Measurements from ENCODE around the gene NADK. TPM values are rescaled to one million over a fixed set of nuclear protein-coding genes. Genes with fewer than 3 reads are reported as not detected.

The NADK gene
- total and polyA plus RNA-seq, 12 donors: 66.2 to 195 (median 153) TPM

GRCh38 chr1:1778663-1779319, 521 bp upstream of the NADK start:
- 0 to 5% (median 3%) methylated on average over 7 to 65 of the region's 68 CpGs for WGBS, 4 donors
- DNase-seq: peak; percentile 72 to 87 (median 82)
- H3K27me3 ChIP-seq: no peaks in the 10 kb centered on the region
- TF ChIP-seq POLR2A (IDR thresholded peaks at IDR 0.05) (peak in 1 of 2 donors; percentile 51), CTCF (IDR thresholded peaks at IDR 0.05) (peak in 2 of 6 experiments; percentile 20 to 35)
- peaks cover 73 to 82% of the 10 kb centered on the region in 2 donors for H3K4me1 ChIP-seq (replicated peaks in 1 of 2)
- no peaks in the 10 kb centered on the region for H3K9me3 ChIP-seq (replicated peaks in 1 of 3)
- peak overlapping the region; percentile 63 to 98 (median 95) for H3K27ac ChIP-seq
- peak overlapping the region in 2 of 4 donors; percentile 30 to 76 for H3K4me3 ChIP-seq
- intact Hi-C loops (cut with DNase I): no loop called here
- no peaks in the 10 kb centered on the region for H3K36me3 ChIP-seq (replicated peaks in 1 of 2)

DNA sequence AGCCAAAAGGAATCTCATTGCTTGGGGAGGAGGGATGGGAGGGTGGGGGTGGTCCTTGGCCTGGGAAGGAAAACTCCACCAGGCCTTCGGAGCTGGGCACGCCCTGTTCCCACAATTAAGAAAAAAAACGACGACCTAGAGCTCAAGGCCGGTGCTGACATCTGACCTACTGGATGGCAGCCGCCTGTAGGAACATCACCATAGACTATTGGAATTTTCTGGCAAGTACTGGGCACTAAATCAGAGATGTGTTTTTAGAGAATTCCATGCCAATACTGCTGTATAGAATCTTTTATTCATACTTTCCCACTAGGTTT, 729 bp downstream of the NADK start:
- H3K27ac ChIP-seq: peak overlapping the region; percentile 91 to 98 (median 95)
- H3K36me3 ChIP-seq (replicated peaks in 1 of 2): peaks cover 0 to 3% of the 10 kb centered on the region in 2 donors
- 0 to 2% (median 0%) methylated on average over 5 to 6 of the region's 6 CpGs for WGBS, 4 donors
- peaks cover 63 to 72% of the 10 kb centered on the region in 2 donors for H3K4me1 ChIP-seq (replicated peaks in 1 of 2)
- TF ChIP-seq POLR2A (IDR thresholded peaks at IDR 0.05) (no peak), CTCF (IDR thresholded peaks at IDR 0.05) (no peak)
- no peaks in the 10 kb centered on the region for H3K9me3 ChIP-seq (replicated peaks in 1 of 3)
- DNase-seq: peak; percentile 62 to 88 (median 82)
- intact Hi-C loops (cut with DNase I): no loop called here
- peak overlapping the region in 3 of 4 donors; percentile 50 to 96 (median 76) for H3K4me3 ChIP-seq
- H3K27me3 ChIP-seq: no peaks in the 10 kb centered on the region

- WGBS, 4 donors: 50 to 58% (median 56%) methylated on average over 9 of the region's 9 CpGs
- intact Hi-C loops (cut with DNase I): no loop called here
Observed at GRCh38 chr1:1776672-1777582, 1.3 kb downstream of the NADK start.

More at GRCh38 chr1:1776672-1777582, 1.3 kb downstream of the NADK start:
- Histone ChIP-seq H3K4me1 (replicated peaks in 1 of 2) (peaks cover 57 to 66% of the 10 kb centered on the region in 2 donors), H3K27me3 (no peaks in the 10 kb centered on the region), H3K36me3 (replicated peaks in 1 of 2) (peaks cover 0 to 9% of the 10 kb centered on the region in 2 donors), H3K27ac (peak overlapping the region; percentile 91 to 98 (median 95)), H3K9me3 (replicated peaks in 1 of 3) (no peaks in the 10 kb centered on the region), H3K4me3 (peak overlapping the region in 1 of 4 donors; percentile 76)
- DNase-seq: no peak
- TF ChIP-seq CTCF (IDR thresholded peaks at IDR 0.05): no peak
- no peak for TF ChIP-seq POLR2A (IDR thresholded peaks at IDR 0.05)

All from adrenal gland (tissue), 12 donors.